ENCODE results near the gene SRP19.
"Not testable (repeated sequence)": the region's sequence is repeated elsewhere in the genome, so short reads cannot be mapped to it uniquely, and the experiment has no call there.

DNA sequence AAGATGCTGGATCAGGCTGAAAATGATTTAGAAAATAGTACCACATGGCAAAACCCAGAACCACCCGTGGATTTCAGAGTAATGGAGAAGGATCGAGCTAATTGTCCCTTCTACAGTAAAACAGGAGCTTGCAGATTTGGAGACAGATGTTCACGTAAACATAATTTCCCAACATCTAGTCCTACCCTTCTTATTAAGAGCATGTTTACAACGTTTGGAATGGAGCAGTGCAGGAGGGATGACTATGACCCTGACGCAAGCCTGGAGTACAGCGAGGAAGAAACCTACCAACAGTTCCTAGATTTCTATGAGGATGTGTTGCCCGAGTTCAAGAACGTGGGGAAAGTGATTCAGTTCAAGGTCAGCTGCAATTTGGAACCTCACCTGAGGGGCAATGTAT lies 31.0 kb downstream of the SRP19 start:
- not testable (repeated sequence) for TF ChIP-seq POLR2A, POLR2AphosphoS5 (IDR thresholded peaks at IDR 0.05)
- TF ChIP-seq, protein P1, sequence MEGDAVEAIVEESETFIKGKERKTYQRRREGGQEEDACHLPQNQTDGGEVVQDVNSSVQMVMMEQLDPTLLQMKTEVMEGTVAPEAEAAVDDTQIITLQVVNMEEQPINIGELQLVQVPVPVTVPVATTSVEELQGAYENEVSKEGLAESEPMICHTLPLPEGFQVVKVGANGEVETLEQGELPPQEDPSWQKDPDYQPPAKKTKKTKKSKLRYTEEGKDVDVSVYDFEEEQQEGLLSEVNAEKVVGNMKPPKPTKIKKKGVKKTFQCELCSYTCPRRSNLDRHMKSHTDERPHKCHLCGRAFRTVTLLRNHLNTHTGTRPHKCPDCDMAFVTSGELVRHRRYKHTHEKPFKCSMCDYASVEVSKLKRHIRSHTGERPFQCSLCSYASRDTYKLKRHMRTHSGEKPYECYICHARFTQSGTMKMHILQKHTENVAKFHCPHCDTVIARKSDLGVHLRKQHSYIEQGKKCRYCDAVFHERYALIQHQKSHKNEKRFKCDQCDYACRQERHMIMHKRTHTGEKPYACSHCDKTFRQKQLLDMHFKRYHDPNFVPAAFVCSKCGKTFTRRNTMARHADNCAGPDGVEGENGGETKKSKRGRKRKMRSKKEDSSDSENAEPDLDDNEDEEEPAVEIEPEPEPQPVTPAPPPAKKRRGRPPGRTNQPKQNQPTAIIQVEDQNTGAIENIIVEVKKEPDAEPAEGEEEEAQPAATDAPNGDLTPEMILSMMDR (IDR thresholded peaks at IDR 0.05 in 8 of 11, conservative IDR thresholded peaks at IDR 0.05 in 3 of 11) = not testable (repeated sequence)
